ENCODE data around the gene ZNF398.

DNA sequence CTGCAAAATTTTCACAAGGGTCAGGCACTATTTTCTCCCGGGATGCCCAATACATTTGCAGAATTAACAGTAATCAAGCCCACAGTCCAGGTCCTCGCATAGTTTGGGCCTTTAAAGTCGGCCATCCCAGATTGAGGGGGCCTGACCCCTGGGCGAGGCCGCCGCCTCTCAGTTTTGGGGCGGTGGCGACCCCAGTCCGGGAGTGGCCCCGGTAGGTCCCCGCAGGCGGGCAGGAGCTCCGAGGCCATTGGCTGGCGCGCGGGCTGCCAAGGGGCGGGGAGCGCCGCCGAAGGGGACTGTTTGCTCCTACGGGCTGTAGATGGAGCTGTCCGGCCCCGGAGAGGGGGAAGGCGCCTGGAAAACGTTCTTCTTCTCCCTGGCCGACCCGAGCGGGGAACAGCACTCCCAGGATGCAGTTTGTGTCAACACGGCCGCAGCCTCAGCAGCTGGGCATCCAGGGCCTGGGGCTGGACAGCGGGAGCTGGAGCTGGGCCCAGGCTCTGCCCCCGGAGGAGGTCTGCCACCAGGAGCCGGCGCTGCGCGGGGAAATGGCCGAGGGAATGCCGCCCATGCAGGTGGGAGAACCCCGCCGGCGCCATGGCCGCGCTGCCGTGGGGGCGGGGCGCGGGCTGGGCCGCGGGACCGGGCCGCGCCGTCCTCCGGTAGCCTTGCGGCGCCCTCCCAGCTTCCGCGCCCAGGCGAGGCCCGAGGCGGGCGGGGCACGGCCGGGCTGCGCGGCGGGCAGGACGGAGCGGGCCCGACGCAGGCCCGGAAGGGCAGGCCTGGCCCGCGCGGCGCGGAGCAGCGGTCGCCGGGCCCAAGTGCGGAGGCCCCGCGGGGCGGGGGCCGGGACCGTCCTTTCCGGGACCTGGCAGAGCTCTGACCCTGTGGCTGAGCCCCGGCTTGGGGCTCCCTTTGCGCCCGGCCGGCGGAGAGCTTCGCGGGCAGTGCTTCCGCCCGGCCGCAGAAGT is 48.2 kb downstream of the ZNF398 start, which contains the start of gene ZNF282:
- TF ChIP-seq, protein P1, sequence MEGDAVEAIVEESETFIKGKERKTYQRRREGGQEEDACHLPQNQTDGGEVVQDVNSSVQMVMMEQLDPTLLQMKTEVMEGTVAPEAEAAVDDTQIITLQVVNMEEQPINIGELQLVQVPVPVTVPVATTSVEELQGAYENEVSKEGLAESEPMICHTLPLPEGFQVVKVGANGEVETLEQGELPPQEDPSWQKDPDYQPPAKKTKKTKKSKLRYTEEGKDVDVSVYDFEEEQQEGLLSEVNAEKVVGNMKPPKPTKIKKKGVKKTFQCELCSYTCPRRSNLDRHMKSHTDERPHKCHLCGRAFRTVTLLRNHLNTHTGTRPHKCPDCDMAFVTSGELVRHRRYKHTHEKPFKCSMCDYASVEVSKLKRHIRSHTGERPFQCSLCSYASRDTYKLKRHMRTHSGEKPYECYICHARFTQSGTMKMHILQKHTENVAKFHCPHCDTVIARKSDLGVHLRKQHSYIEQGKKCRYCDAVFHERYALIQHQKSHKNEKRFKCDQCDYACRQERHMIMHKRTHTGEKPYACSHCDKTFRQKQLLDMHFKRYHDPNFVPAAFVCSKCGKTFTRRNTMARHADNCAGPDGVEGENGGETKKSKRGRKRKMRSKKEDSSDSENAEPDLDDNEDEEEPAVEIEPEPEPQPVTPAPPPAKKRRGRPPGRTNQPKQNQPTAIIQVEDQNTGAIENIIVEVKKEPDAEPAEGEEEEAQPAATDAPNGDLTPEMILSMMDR (IDR thresholded peaks at IDR 0.05; ENCODE audit: insufficient read depth, low read length, poor library complexity, severe bottlenecking), result peak; percentile 63
- no peak for TF ChIP-seq EZH2phosphoT487 (conservative IDR thresholded peaks at IDR 0.05; ENCODE audit: low read length)

Measured in SU-DHL-6 (cell line).